NCI-H146 (cell line): ENCODE data around the gene POLR3K.
"Not testable (repeated sequence)": the region's sequence is repeated elsewhere in the genome, so short reads cannot be mapped to it uniquely, and the experiment has no call there.

ENCODE experiments used
- DNase-seq: peaks from one replicate; lab custom pipeline; 2025; lab: John Stamatoyannopoulos, UW

POLR3K gene

GRCh38 chr16:42691-43090 lies 10.7 kb downstream of the POLR3K start:
- no peak for DNase-seq

- no peak for DNase-seq
These were observed 11.3 kb downstream of the POLR3K start for GRCh38 chr16:42069-42457.

GRCh38 chr16:41439-42068 lies 11.9 kb downstream of the POLR3K start:
- no peak for DNase-seq

- peak; percentile 44 for DNase-seq
These were observed 14.2 kb downstream of the POLR3K start for GRCh38 chr16:38941-39892.

- DNase-seq, result not testable (repeated sequence)
These were observed 15.2 kb downstream of the POLR3K start for GRCh38 chr16:38206-38605.

GRCh38 chr16:37511-37910 lies 15.9 kb downstream of the POLR3K start:
- DNase-seq, result no peak

GRCh38 chr16:36336-36984 lies 16.9 kb downstream of the POLR3K start:
- DNase-seq, result peak; percentile 58

GRCh38 chr16:35678-36305 lies 17.6 kb downstream of the POLR3K start:
- DNase-seq, result no peak

GRCh38 chr16:35011-35677 lies 18.3 kb downstream of the POLR3K start:
- no peak for DNase-seq

- DNase-seq, result no peak
These were observed 18.8 kb downstream of the POLR3K start for GRCh38 chr16:34648-34987.

GRCh38 chr16:33877-34647 lies 19.3 kb downstream of the POLR3K start:
- DNase-seq, result no peak

- not testable (repeated sequence) for DNase-seq
These were observed 20.1 kb downstream of the POLR3K start for GRCh38 chr16:33154-33876.

GRCh38 chr16:30627-31026 lies 22.8 kb downstream of the POLR3K start:
- DNase-seq, result not testable (repeated sequence)

GRCh38 chr16:25926-26348 lies 27.5 kb downstream of the POLR3K start:
- DNase-seq, result not testable (repeated sequence)

GRCh38 chr16:24151-24550 lies 29.3 kb downstream of the POLR3K start:
- DNase-seq, result not testable (repeated sequence)

GRCh38 chr16:20886-21285 lies 32.5 kb downstream of the POLR3K start:
- not testable (repeated sequence) for DNase-seq

- DNase-seq, result not testable (repeated sequence)
These were observed 36.2 kb downstream of the POLR3K start for GRCh38 chr16:17062-17765.

- peak; percentile 75 for DNase-seq
These were observed 42.6 kb downstream of the POLR3K start for GRCh38 chr16:10772-11171.

- no peak for DNase-seq
These were observed 43.3 kb downstream of the POLR3K start for GRCh38 chr16:9903-10665.
